ENCODE data around the gene YIPF2. TPM values are rescaled to one million over a fixed set of nuclear protein-coding genes. Genes with fewer than 3 reads are reported as not detected.

YIPF2 gene
- total RNA-seq (10 to 100 TPM; 19.5 to 19.8 TPM), total RNA-seq (12.0 to 23.4 reads per million in 2 donors)

- H3K27me3 Mint-ChIP-seq = no peaks in the 10 kb centered on the region
- H3K27ac Mint-ChIP-seq = peak within 1 kb of the TSS; percentile 85
- H3K4me3 Mint-ChIP-seq = peak within 1 kb of the TSS; percentile 94
- H3K36me3 Mint-ChIP-seq (ENCODE audit: low read depth) = no peaks in the 10 kb centered on the region
- peaks cover 11% of the 10 kb centered on the region for H3K4me1 Mint-ChIP-seq
- ATAC-seq = peak; percentile 92
- no peaks in the 10 kb centered on the region for H3K9me3 ChIP-seq (ENCODE audit: control insufficient read depth, low read length, poor library complexity, severe bottlenecking)
- peak; percentile 80 to 88 (median 87) for DNase-seq
Observed at GRCh38 chr19:10928563-10929401, at the start of gene YIPF2, which contains the start of gene TIMM29. YIPF2 (minus strand) TSS chr19:10928639; CDS start chr19:10928410, 229 bp downstream. TIMM29 (plus strand) TSS chr19:10928811; CDS start chr19:10928823, 12 bp downstream.

- no peak for DNase-seq
- H3K27ac Mint-ChIP-seq = no peak overlapping the region
- no peaks in the 10 kb centered on the region for H3K27me3 Mint-ChIP-seq
- peaks cover 17% of the 10 kb centered on the region for H3K4me1 Mint-ChIP-seq
- H3K36me3 Mint-ChIP-seq (ENCODE audit: low read depth) = no peaks in the 10 kb centered on the region
- ATAC-seq = no peak
- no peak overlapping the region for H3K4me3 Mint-ChIP-seq
- no peaks in the 10 kb centered on the region for H3K9me3 ChIP-seq (ENCODE audit: control insufficient read depth, low read length, poor library complexity, severe bottlenecking)
Observed at GRCh38 chr19:10977742-10978092, 49.3 kb upstream of the YIPF2 start.

GRCh38 chr19:10976131-10976892, 47.9 kb upstream of the YIPF2 start:
- Mint-ChIP-seq H3K36me3 (ENCODE audit: low read depth) (no peaks in the 10 kb centered on the region), H3K27ac (no peak overlapping the region), H3K27me3 (no peaks in the 10 kb centered on the region), H3K4me1 (peaks cover 17% of the 10 kb centered on the region), H3K4me3 (no peak overlapping the region)
- no peak for DNase-seq
- ATAC-seq = no peak
- no peaks in the 10 kb centered on the region for H3K9me3 ChIP-seq (ENCODE audit: control insufficient read depth, low read length, poor library complexity, severe bottlenecking)

GRCh38 chr19:10975374-10976130, 47.1 kb upstream of the YIPF2 start:
- no peaks in the 10 kb centered on the region for H3K36me3 Mint-ChIP-seq (ENCODE audit: low read depth)
- peak overlapping the region; percentile 9 for H3K4me3 Mint-ChIP-seq
- ATAC-seq = no peak
- no peaks in the 10 kb centered on the region for H3K9me3 ChIP-seq (ENCODE audit: control insufficient read depth, low read length, poor library complexity, severe bottlenecking)
- DNase-seq = no peak
- H3K27me3 Mint-ChIP-seq = no peaks in the 10 kb centered on the region
- peaks cover 19% of the 10 kb centered on the region for H3K4me1 Mint-ChIP-seq
- no peak overlapping the region for H3K27ac Mint-ChIP-seq

- DNase-seq (no peak), ATAC-seq (no peak)
- H3K4me3 Mint-ChIP-seq = no peak overlapping the region
- H3K27me3 Mint-ChIP-seq = no peaks in the 10 kb centered on the region
- no peaks in the 10 kb centered on the region for H3K36me3 Mint-ChIP-seq (ENCODE audit: low read depth)
- no peak overlapping the region for H3K27ac Mint-ChIP-seq
- H3K9me3 ChIP-seq (ENCODE audit: control insufficient read depth, low read length, poor library complexity, severe bottlenecking) = no peaks in the 10 kb centered on the region
- H3K4me1 Mint-ChIP-seq = peaks cover 35% of the 10 kb centered on the region
Observed at GRCh38 chr19:10971107-10971726, 42.8 kb upstream of the YIPF2 start.

- Mint-ChIP-seq H3K27ac (peak overlapping the region; percentile 82), H3K4me1 (peaks cover 35% of the 10 kb centered on the region), H3K4me3 (no peak overlapping the region), H3K36me3 (ENCODE audit: low read depth) (no peaks in the 10 kb centered on the region), H3K27me3 (no peaks in the 10 kb centered on the region)
- ATAC-seq (no peak), DNase-seq (no peak)
- H3K9me3 ChIP-seq (ENCODE audit: control insufficient read depth, low read length, poor library complexity, severe bottlenecking) = no peaks in the 10 kb centered on the region
Observed at GRCh38 chr19:10968527-10969135, 40.2 kb upstream of the YIPF2 start.

GRCh38 chr19:10966809-10967208, 38.4 kb upstream of the YIPF2 start:
- ATAC-seq = no peak
- H3K9me3 ChIP-seq (ENCODE audit: control insufficient read depth, low read length, poor library complexity, severe bottlenecking) = no peaks in the 10 kb centered on the region
- peaks cover 41% of the 10 kb centered on the region for H3K4me1 Mint-ChIP-seq
- H3K4me3 Mint-ChIP-seq = no peak overlapping the region
- H3K27ac Mint-ChIP-seq = no peak overlapping the region
- H3K36me3 Mint-ChIP-seq (ENCODE audit: low read depth) = no peaks in the 10 kb centered on the region
- no peaks in the 10 kb centered on the region for H3K27me3 Mint-ChIP-seq
- no peak for DNase-seq

GRCh38 chr19:10965398-10965797, 37.0 kb upstream of the YIPF2 start:
- ATAC-seq = no peak
- Mint-ChIP-seq H3K4me1 (peaks cover 37% of the 10 kb centered on the region), H3K36me3 (ENCODE audit: low read depth) (no peaks in the 10 kb centered on the region), H3K4me3 (no peak overlapping the region), H3K27ac (no peak overlapping the region), H3K27me3 (no peaks in the 10 kb centered on the region)
- no peak for DNase-seq
- no peaks in the 10 kb centered on the region for H3K9me3 ChIP-seq (ENCODE audit: control insufficient read depth, low read length, poor library complexity, severe bottlenecking)

- H3K4me1 Mint-ChIP-seq = peaks cover 33% of the 10 kb centered on the region
Observed at GRCh38 chr19:10964903-10965302, 36.5 kb upstream of the YIPF2 start.

GRCh38 chr19:10963865-10964264, 35.4 kb upstream of the YIPF2 start:
- Mint-ChIP-seq H3K36me3 (ENCODE audit: low read depth) (no peaks in the 10 kb centered on the region), H3K4me1 (peaks cover 29% of the 10 kb centered on the region), H3K27ac (peak overlapping the region; percentile 92), H3K27me3 (no peaks in the 10 kb centered on the region), H3K4me3 (peak overlapping the region; percentile 5)
- DNase-seq (no peak), ATAC-seq (no peak)
- H3K9me3 ChIP-seq (ENCODE audit: control insufficient read depth, low read length, poor library complexity, severe bottlenecking) = no peaks in the 10 kb centered on the region

More at GRCh38 chr19:10964903-10965302, 36.5 kb upstream of the YIPF2 start:
- no peak overlapping the region for H3K4me3 Mint-ChIP-seq
- ATAC-seq (no peak), DNase-seq (no peak)
- no peaks in the 10 kb centered on the region for H3K9me3 ChIP-seq (ENCODE audit: control insufficient read depth, low read length, poor library complexity, severe bottlenecking)
- H3K36me3 Mint-ChIP-seq (ENCODE audit: low read depth) = no peaks in the 10 kb centered on the region
- H3K27ac Mint-ChIP-seq = peak overlapping the region; percentile 92
- H3K27me3 Mint-ChIP-seq = no peaks in the 10 kb centered on the region

- peak overlapping the region; percentile 49 for H3K4me3 Mint-ChIP-seq
- no peak for DNase-seq
- H3K4me1 Mint-ChIP-seq = peaks cover 26% of the 10 kb centered on the region
Observed at GRCh38 chr19:10962863-10963262, 34.4 kb upstream of the YIPF2 start.

GRCh38 chr19:10961073-10961860, 32.8 kb upstream of the YIPF2 start:
- peak overlapping the region; percentile 88 for H3K4me3 Mint-ChIP-seq
- no peaks in the 10 kb centered on the region for H3K27me3 Mint-ChIP-seq
- no peaks in the 10 kb centered on the region for H3K36me3 Mint-ChIP-seq (ENCODE audit: low read depth)
- ATAC-seq = no peak
- DNase-seq = no peak
- peaks cover 22% of the 10 kb centered on the region for H3K4me1 Mint-ChIP-seq
- H3K27ac Mint-ChIP-seq = peak overlapping the region; percentile 88
- no peaks in the 10 kb centered on the region for H3K9me3 ChIP-seq (ENCODE audit: control insufficient read depth, low read length, poor library complexity, severe bottlenecking)

More at GRCh38 chr19:10962863-10963262, 34.4 kb upstream of the YIPF2 start:
- Mint-ChIP-seq H3K27me3 (no peaks in the 10 kb centered on the region), H3K36me3 (ENCODE audit: low read depth) (no peaks in the 10 kb centered on the region), H3K27ac (peak overlapping the region; percentile 88)
- no peak for ATAC-seq
- no peaks in the 10 kb centered on the region for H3K9me3 ChIP-seq (ENCODE audit: control insufficient read depth, low read length, poor library complexity, severe bottlenecking)
